Stomach (tissue), 9 donors: ENCODE results near the gene CCBE1. TPM values are rescaled to one million over a fixed set of nuclear protein-coding genes. Genes with fewer than 3 reads are reported as not detected.

Source experiments
- DNase-seq, 2 donors: peaks; one replicate each; pipeline versions ENCODE4 v3.0.0 to v3.0.0-alpha.2; 2013 to 2019
- H3K27ac ChIP-seq, 5 donors: fragments of 200-600 bp in 4 of 5; sonication (generic) in 4 of 5; one replicate each; pipeline ENCODE4 v1.5.1; 2013 to 2019; ENCODE audit warnings: mild to moderate bottlenecking in 1 of 5, moderate library complexity in 1 of 5
- H3K27me3 ChIP-seq, 3 donors: fragments of 200-600 bp; sonication (generic); one replicate each; pipeline ENCODE4 v1.5.1; 2017 to 2019; ENCODE audit warnings: mixed run types in 1 of 3
- H3K36me3 ChIP-seq, 4 donors: fragments of 200-600 bp; sonication (generic); 1 replicate in 3 of 4; 2 replicates in 1 of 4; pipeline ENCODE4 v1.5.1; 2016 to 2019
- H3K4me1 ChIP-seq, 4 donors: fragments of 200-600 bp; sonication (generic); one replicate each; pipeline ENCODE4 v1.5.1; 2016 to 2019
- H3K4me3 ChIP-seq, 4 donors: fragments of 200-600 bp; sonication (generic) in 3 of 4; one replicate each; pipeline ENCODE4 v1.5.1; 2016 to 2019; ENCODE audit warnings: mild to moderate bottlenecking in 1 of 4
- H3K9me3 ChIP-seq, 4 donors: fragments of 200-600 bp; sonication (generic); one replicate each; pipeline ENCODE4 v1.5.1; 2016 to 2019
- CTCF ChIP-seq, 7 experiments: fragments of 450-650 bp in 4 of 7; fragments of 200-600 bp in 3 of 7; sonication (generic) in 3 of 7; IDR thresholded peaks; one replicate each; pipeline ENCODE4 v1.5.1; 2016 to 2019; ENCODE audit warnings: antibody characterized with exemption in 7 of 7, control low read depth in 2 of 7, mild to moderate bottlenecking in 1 of 7
- EP300 ChIP-seq: sonication (generic); formaldehyde crosslinking; IDR thresholded peaks from one replicate; pipeline ENCODE4 v1.6.1; 2017; ENCODE audit warnings: antibody characterized with exemption
- POLR2A ChIP-seq, 4 donors: fragments of 450-650 bp; IDR thresholded peaks; one replicate each; pipeline ENCODE4 v1.6.1; 2016; ENCODE audit warnings: antibody characterized with exemption in 4 of 4, control low read depth in 2 of 4, mild to moderate bottlenecking in 1 of 4, moderate library complexity in 1 of 4
- POLR2AphosphoS5 ChIP-seq, 3 donors: sonication (generic); formaldehyde crosslinking; IDR thresholded peaks; one replicate each; pipeline ENCODE4 v1.6.1; 2016; ENCODE audit warnings: antibody characterized with exemption in 3 of 3
- WGBS, 5 donors: extraction: QIAGEN DNeasy Blood & Tissue Kit in 3 of 5; methylation state at CpG; one replicate each; pipeline versions ENCODE4 v1.1.5 to v1.1.7; 2013 to 2018; 5-methylcytosine and 5-hydroxymethylcytosine counted together
- intact Hi-C: fragments of 100-400 bp; cut with DNase I; formaldehyde crosslinking; loops from one replicate; pipeline ENCODE4 v1.15.1; 2023; ENCODE audit warnings: low total_unique reads
- polyA plus RNA-seq, 3 donors: library from polyadenylated mRNA; stranded (reverse); fragments of 200-250 nt; gene quantifications; one replicate each; pipeline ENCODE4 v1.2.3, GENCODE V29; 2013
- total RNA-seq, 5 donors: library from RNA; depleted of rRNA; stranded (reverse); fragments of >200 nt; gene quantifications; one replicate each; pipeline versions ENCODE4 v1.1.0 to v1.2.3, GENCODE V29; 2014 to 2016
- donor health status: healthy with polysubstance abuse.
- donor health status: Bipolar disorder and iron deficiency.
- donor health status: healthy.

Gene CCBE1
- total and polyA plus RNA-seq, 8 donors = 0.29 to 4.0 (median 1.2) TPM

- Histone ChIP-seq H3K4me1 (no peaks in the 10 kb centered on the region), H3K36me3 (no peaks in the 10 kb centered on the region), H3K4me3 (no peak overlapping the region), H3K27ac (no peak overlapping the region), H3K9me3 (no peaks in the 10 kb centered on the region), H3K27me3 (peaks cover 0 to 3% (median 0%) of the 10 kb centered on the region in 3 donors)
- intact Hi-C loops = no loop called here
- DNase-seq = no peak
- WGBS, 5 donors = 80 to 92% (median 87%) methylated on average over 3 to 8 of the region's 8 CpGs
- no peak for TF ChIP-seq CTCF (IDR thresholded peaks at IDR 0.05)
- no peak for TF ChIP-seq POLR2A (IDR thresholded peaks at IDR 0.05)
- TF ChIP-seq EP300 = no peak
- no peak for TF ChIP-seq POLR2AphosphoS5 (IDR thresholded peaks at IDR 0.05)
These were observed 168.4 kb downstream of the CCBE1 start for GRCh38 chr18:59528866-59529265.

- H3K4me3 ChIP-seq = no peak overlapping the region
- H3K27ac ChIP-seq = no peak overlapping the region
- DNase-seq = no peak
- H3K36me3 ChIP-seq = no peaks in the 10 kb centered on the region
- TF ChIP-seq EP300 (no peak), POLR2AphosphoS5 (IDR thresholded peaks at IDR 0.05) (no peak), CTCF (IDR thresholded peaks at IDR 0.05) (no peak), POLR2A (IDR thresholded peaks at IDR 0.05) (no peak)
- intact Hi-C loops = no loop called here
- 76 to 88% (median 82%) methylated on average over 4 of the region's 4 CpGs for WGBS, 5 donors
- H3K27me3 ChIP-seq = peaks cover 0 to 13% (median 0%) of the 10 kb centered on the region in 3 donors
- peaks cover 0 to 15% (median 10%) of the 10 kb centered on the region in 4 donors for H3K4me1 ChIP-seq
- peaks cover 0 to 9% (median 3%) of the 10 kb centered on the region in 4 donors for H3K9me3 ChIP-seq
These were observed 176.5 kb downstream of the CCBE1 start for GRCh38 chr18:59520562-59521355.

DNA sequence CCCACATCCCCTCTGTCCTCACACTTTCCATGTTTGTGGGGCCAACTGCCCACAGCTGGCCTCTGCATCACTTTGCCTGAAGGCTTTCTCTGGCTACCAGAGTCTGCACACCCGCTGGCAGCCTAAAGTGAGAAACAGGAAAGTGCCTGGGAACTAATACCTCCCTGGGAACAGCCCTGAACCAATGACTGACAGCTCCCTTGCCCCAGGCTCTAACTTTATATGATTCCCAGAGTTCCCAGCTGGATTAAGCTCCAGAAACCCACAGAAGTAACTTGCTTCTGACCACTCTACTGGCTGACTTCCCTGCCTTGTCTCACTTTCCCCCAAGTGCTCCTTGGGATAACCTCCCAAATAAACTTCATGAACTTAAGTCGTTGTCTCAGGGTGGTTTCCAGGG is 178.5 kb downstream of the CCBE1 start:
- H3K27ac ChIP-seq = no peak overlapping the region
- DNase-seq = no peak
- 48 to 71% (median 62%) methylated on average over 2 of the region's 2 CpGs for WGBS, 5 donors
- H3K4me1 ChIP-seq = peaks cover 0 to 25% (median 14%) of the 10 kb centered on the region in 4 donors
- TF ChIP-seq CTCF (IDR thresholded peaks at IDR 0.05) = no peak
- TF ChIP-seq POLR2AphosphoS5 (IDR thresholded peaks at IDR 0.05) = no peak
- no peak for TF ChIP-seq EP300
- no peak for TF ChIP-seq POLR2A (IDR thresholded peaks at IDR 0.05)
- H3K9me3 ChIP-seq = peaks cover 0 to 9% (median 3%) of the 10 kb centered on the region in 4 donors
- H3K27me3 ChIP-seq = peaks cover 0 to 25% (median 0%) of the 10 kb centered on the region in 3 donors
- H3K36me3 ChIP-seq = no peaks in the 10 kb centered on the region
- H3K4me3 ChIP-seq = no peak overlapping the region
- intact Hi-C loops = no loop called here

- Histone ChIP-seq H3K27ac (no peak overlapping the region), H3K9me3 (peaks cover 0 to 9% (median 3%) of the 10 kb centered on the region in 4 donors), H3K4me1 (peaks cover 0 to 25% (median 14%) of the 10 kb centered on the region in 4 donors), H3K4me3 (no peak overlapping the region), H3K36me3 (no peaks in the 10 kb centered on the region), H3K27me3 (peaks cover 0 to 36% (median 0%) of the 10 kb centered on the region in 3 donors)
- no peak for TF ChIP-seq EP300
- TF ChIP-seq POLR2A (IDR thresholded peaks at IDR 0.05) = no peak
- TF ChIP-seq POLR2AphosphoS5 (IDR thresholded peaks at IDR 0.05) = no peak
- TF ChIP-seq CTCF (IDR thresholded peaks at IDR 0.05) = no peak
- 53 to 72% (median 70%) methylated on average over 4 of the region's 4 CpGs for WGBS, 5 donors
- intact Hi-C loops = no loop called here
- peak in 1 of 2 donors; percentile 53 for DNase-seq
These were observed 179.6 kb downstream of the CCBE1 start for GRCh38 chr18:59517446-59518165.
